Measurements from ENCODE around the gene NECAB3.

GRCh38 chr20:33670715-33671499 is 3.3 kb downstream of the NECAB3 start:
- TF ChIP-seq POLR2AphosphoS5 (IDR thresholded peaks at IDR 0.05) (no peak), CTCF (IDR thresholded peaks at IDR 0.05) (no peak)

Measured in transverse colon (tissue), 4 donors.